IMR-90 (cell line): ENCODE results near the gene F2RL3. TPM values are rescaled to one million over a fixed set of nuclear protein-coding genes. Genes with fewer than 3 reads are reported as not detected.

Experiments
- ATAC-seq: fragments of 200-7000 bp; cut with Tn5 transposase; 2 replicates; pipeline ENCODE4 v1.9.1; 2020; ENCODE audit warnings: low read depth, mild to moderate bottlenecking, moderate library complexity
- BruUV-seq: library from RNA; stranded (reverse); fragments of 400-500 nt; replicated peaks from 2 replicates; lab custom pipeline; 2021; lab: Mats Ljungman, UMichigan
- CTCF ChIA-PET: fragments of 300-600 bp; formaldehyde crosslinking; extraction: SDS; loops from one replicate; lab custom pipeline; 2021; ENCODE audit warnings: antibody characterized with exemption; lab: Yijun Ruan, JAX
- POLR2A ChIA-PET: fragments of 300-600 bp; sonication (Branson Sonifier 250); formaldehyde crosslinking; loops from one replicate; lab custom pipeline; 2022; ENCODE audit warnings: antibody characterized with exemption; ENCODE audit not compliant: unreplicated experiment; lab: Charles Lee
- DNase-seq: peaks from one replicate; pipeline ENCODE4 v3.0.0; 2013
- H2AFZ ChIP-seq: replicated peaks from 2 replicates; pipeline ENCODE3; 2013; ENCODE audit warnings: low read length, mild to moderate bottlenecking; ENCODE audit not compliant: poor library complexity
- H2AK5ac ChIP-seq: 2 replicates; pipeline ENCODE4 v1.6.1; 2013; ENCODE audit warnings: low read depth, low read length, inconsistent platforms
- H2AK9ac ChIP-seq: replicated peaks from 2 replicates; pipeline ENCODE3; 2013; ENCODE audit warnings: mild to moderate bottlenecking, low read depth, low read length, moderate library complexity; ENCODE audit not compliant: poor library complexity
- H2BK120ac ChIP-seq: 2 replicates; pipeline ENCODE4 v1.6.1; 2013; ENCODE audit warnings: low read depth, low read length, inconsistent platforms
- H2BK15ac ChIP-seq: 3 replicates; pipeline ENCODE4 v1.6.1; 2013; ENCODE audit warnings: low read depth, low read length, inconsistent platforms
- H2BK20ac ChIP-seq: 2 replicates; pipeline ENCODE4 v1.6.1; 2013; ENCODE audit warnings: low read depth, mild to moderate bottlenecking, inconsistent platforms, low read length, moderate library complexity
- H2BK5ac ChIP-seq: 2 replicates; pipeline ENCODE4 v1.6.1; 2013; ENCODE audit warnings: mild to moderate bottlenecking, low read depth, low read length, inconsistent platforms; ENCODE audit not compliant: poor library complexity, severe bottlenecking
- H3K14ac ChIP-seq: replicated peaks from 2 replicates; pipeline ENCODE4 v1.6.1; 2013; ENCODE audit warnings: low read depth, low read length, inconsistent platforms
- H3K18ac ChIP-seq: 2 replicates; pipeline ENCODE4 v1.6.1; 2013; ENCODE audit warnings: low read depth, low read length, control low read depth
- H3K23ac ChIP-seq: 2 replicates; pipeline ENCODE4 v1.6.1; 2013; ENCODE audit warnings: low read depth, low read length, inconsistent platforms
- H3K27ac ChIP-seq: 2 replicates; pipeline ENCODE4 v1.5.1; 2013; ENCODE audit warnings: mild to moderate bottlenecking, control low read depth, low read length; ENCODE audit not compliant: insufficient read depth
- H3K27me3 ChIP-seq: 2 replicates; pipeline ENCODE4 v1.6.1; 2013; ENCODE audit warnings: low read length; ENCODE audit not compliant: control insufficient read depth, insufficient read depth
- H3K36me3 ChIP-seq: 2 replicates; pipeline ENCODE4 v1.6.1; 2013; ENCODE audit warnings: low read length, mixed read lengths; ENCODE audit not compliant: control insufficient read depth, insufficient read depth
- H3K4ac ChIP-seq: 2 replicates; pipeline ENCODE4 v1.6.1; 2013; ENCODE audit warnings: low read depth, low read length, inconsistent platforms
- H3K4me1 ChIP-seq: 2 replicates; pipeline ENCODE4 v1.6.1; 2013; ENCODE audit warnings: low read length, mixed read lengths; ENCODE audit not compliant: control insufficient read depth, insufficient read depth
- H3K4me2 ChIP-seq: 2 replicates; pipeline ENCODE4 v1.6.1; 2013; ENCODE audit warnings: low read depth, mild to moderate bottlenecking, control low read depth, low read length, moderate library complexity
- H3K4me3 ChIP-seq: 2 replicates; pipeline ENCODE4 v1.5.1; 2013; ENCODE audit warnings: low read depth, mild to moderate bottlenecking, control low read depth, low read length, moderate library complexity; ENCODE audit not compliant: insufficient read depth
- H3K56ac ChIP-seq: 2 replicates; pipeline ENCODE4 v1.6.1; 2013; ENCODE audit warnings: low read length, inconsistent platforms; ENCODE audit not compliant: insufficient read depth; ENCODE audit errors: extremely low read depth
- H3K79me1 ChIP-seq, 2 experiments: 2 replicates each; pipeline ENCODE4 v1.6.1; 2013; ENCODE audit warnings: low read length in 2 of 2, inconsistent platforms in 1 of 2, low read depth in 1 of 2
- H3K9ac ChIP-seq: 2 replicates; pipeline ENCODE4 v1.6.1; 2013; ENCODE audit warnings: low read depth, low read length, control low read depth
- H3K9me1 ChIP-seq: 2 replicates; pipeline ENCODE4 v1.6.1; 2013; ENCODE audit warnings: low read length, inconsistent platforms; ENCODE audit not compliant: insufficient read depth
- H3K9me3 ChIP-seq: 2 replicates; pipeline ENCODE4 v1.6.1; 2013; ENCODE audit warnings: low read length; ENCODE audit not compliant: control insufficient read depth, insufficient read depth
- H4K20me1 ChIP-seq: 2 replicates; pipeline ENCODE4 v1.6.1; 2013; ENCODE audit warnings: low read length, inconsistent platforms; ENCODE audit not compliant: insufficient read depth
- H4K5ac ChIP-seq: 2 replicates; pipeline ENCODE4 v1.6.1; 2013; ENCODE audit warnings: mild to moderate bottlenecking, low read depth, low read length, control low read depth
- H4K8ac ChIP-seq, 2 experiments: 2 replicates each; pipeline ENCODE4 v1.6.1; 2013; ENCODE audit warnings: low read depth in 2 of 2, low read length in 2 of 2, control low read depth in 1 of 2, inconsistent platforms in 1 of 2
- H4K91ac ChIP-seq: 2 replicates; pipeline ENCODE4 v1.6.1; 2013; ENCODE audit warnings: low read depth, low read length, inconsistent platforms; ENCODE audit not compliant: insufficient read depth
- MAZ ChIP-seq: IDR thresholded peaks from 2 replicates; pipeline ENCODE4 v1.6.1; 2012; ENCODE audit warnings: low read depth, mild to moderate bottlenecking, low read length, improper control_type of control experiment, moderate library complexity, borderline replicate concordance
- MXI1 ChIP-seq: IDR thresholded peaks from 2 replicates; pipeline ENCODE4 v1.6.1; 2012; ENCODE audit warnings: low read depth, mild to moderate bottlenecking, low read length, moderate library complexity, borderline replicate concordance
- NFE2L2 ChIP-seq: fragments of 150-350 bp; IDR thresholded peaks from 2 replicates; pipeline ENCODE4 v1.6.1; 2016; ENCODE audit warnings: low read depth, mild to moderate bottlenecking, low read length
- RCOR1 ChIP-seq: IDR thresholded peaks from 2 replicates; pipeline ENCODE4 v1.6.1; 2012; ENCODE audit warnings: mild to moderate bottlenecking, low read length, improper control_type of control experiment; ENCODE audit not compliant: insufficient replicate concordance
- RFX5 ChIP-seq: IDR thresholded peaks from 2 replicates; pipeline ENCODE4 v1.8.0; 2012; ENCODE audit warnings: low read depth, mild to moderate bottlenecking, low read length, moderate library complexity
- SMC3 ChIP-seq: fragments of 150-350 bp; IDR thresholded peaks from 2 replicates; pipeline ENCODE4 v1.6.1; 2016; ENCODE audit warnings: low read depth, mild to moderate bottlenecking, antibody characterized with exemption, low read length, moderate library complexity
- WGBS, 2 experiments: methylation state at CpG; one replicate each; pipeline versions ENCODE4 v1.1.5 to v1.1.7; 2013; ENCODE audit warnings: missing lambda C conversion rate in 2 of 2; ENCODE audit not compliant: insufficient read length in 1 of 2; ENCODE audit errors: extremely low coverage in 2 of 2; 5-methylcytosine and 5-hydroxymethylcytosine counted together
- dilution Hi-C: fragments of 300-500 bp; cut with HindIII; formaldehyde crosslinking; loops from one replicate; pipeline ENCODE4 v1.14.3; 2018; ENCODE audit warnings: low sequenced_read_pairs; ENCODE audit not compliant: unreplicated experiment
- in situ Hi-C: fragments of 300-500 bp; cut with MboI; formaldehyde crosslinking; loops from 3 replicates; pipeline ENCODE4 v1.14.3; 2019; ENCODE audit warnings: low sequenced_read_pairs, inconsistent platforms, mixed read lengths
- intact Hi-C: fragments of 100-400 bp; cut with micrococcal nuclease; formaldehyde crosslinking; loops from 2 replicates; pipeline ENCODE4 v1.10.0; 2022
- polyA plus RNA-seq, 3 experiments: library from polyadenylated mRNA; depleted of rRNA; stranded (reverse); fragments of >200 nt; gene quantifications; 2 replicates each; pipeline ENCODE4 v1.2.3, GENCODE V29; 2012; ENCODE audit warnings: low replicate concordance in 1 of 3
- total RNA-seq: library from RNA; depleted of rRNA; stranded (reverse); fragments of >200 nt; gene quantifications from 2 replicates; pipeline ENCODE4 v1.2.3, GENCODE V29; 2012
- TF ChIP-seq, protein P1 (sequence below): fragments of 150-350 bp; IDR thresholded peaks from 2 replicates; pipeline ENCODE4 v1.6.1; 2017; ENCODE audit warnings: mild to moderate bottlenecking, antibody characterized with exemption, low read length, low read depth

Gene F2RL3
- total and polyA plus RNA-seq, 2 of the 4 experiments (the other 2 are of a cell fraction) = 0.03 TPM; not detected in 1

- Histone ChIP-seq H3K9ac (no peak overlapping the region), H2AK9ac (no peak overlapping the region), H4K5ac (no peak overlapping the region), H2AK5ac (no peak overlapping the region), H2AFZ (no peak overlapping the region), H3K4me1 (no peaks in the 10 kb centered on the region), H2BK20ac (no peak overlapping the region), H3K27me3 (no peaks in the 10 kb centered on the region), H3K79me1 (peaks cover 25 to 43% of the 10 kb centered on the region in 2 experiments), H3K56ac (no peak overlapping the region), H2BK15ac (no peak overlapping the region), H3K27ac (no peak overlapping the region), H3K9me1 (0 out of 2 replicates have a peak, but pooled peaks cover 5% of the 10 kb centered on the region), H4K8ac (no peak overlapping the region), H4K91ac (no peak overlapping the region), H4K20me1 (peaks cover 29% of the 10 kb centered on the region), H3K9me3 (no peaks in the 10 kb centered on the region), H3K4ac (no peak overlapping the region), H2BK5ac (no peak overlapping the region), H3K4me2 (no peak overlapping the region), H2BK120ac (no peak overlapping the region), H3K23ac (no peak overlapping the region), H3K4me3 (no peak overlapping the region), H3K18ac (no peak overlapping the region), H3K36me3 (peaks cover 76% of the 10 kb centered on the region), H3K14ac (no peak overlapping the region)
- ATAC-seq (no peak), DNase-seq (no peak)
- intact Hi-C loops = no loop called here
- BruUV-seq = no TSS peak
- dilution Hi-C loops = no loop called here
- ChIA-PET CTCF (no interaction called here), POLR2A (no interaction called here)
- no peak for TF ChIP-seq MAZ
- no peak for TF ChIP-seq RFX5
- TF ChIP-seq, protein P1, sequence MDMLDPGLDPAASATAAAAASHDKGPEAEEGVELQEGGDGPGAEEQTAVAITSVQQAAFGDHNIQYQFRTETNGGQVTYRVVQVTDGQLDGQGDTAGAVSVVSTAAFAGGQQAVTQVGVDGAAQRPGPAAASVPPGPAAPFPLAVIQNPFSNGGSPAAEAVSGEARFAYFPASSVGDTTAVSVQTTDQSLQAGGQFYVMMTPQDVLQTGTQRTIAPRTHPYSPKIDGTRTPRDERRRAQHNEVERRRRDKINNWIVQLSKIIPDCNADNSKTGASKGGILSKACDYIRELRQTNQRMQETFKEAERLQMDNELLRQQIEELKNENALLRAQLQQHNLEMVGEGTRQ = no peak
- no peak for TF ChIP-seq RCOR1
- TF ChIP-seq NFE2L2 = no peak
- TF ChIP-seq MXI1 = no peak
- no peak for TF ChIP-seq SMC3
- in situ Hi-C loops = no loop called here
- no CpG with 5 or more reads among the region's 7 CpGs for WGBS, 2 experiments
Observed at GRCh38 chr19:16871871-16872270, 16.9 kb upstream of the F2RL3 start.
